Lower leg skin (tissue), 3 donors: ENCODE data around the gene HS3ST3A1.

Source experiments
- CTCF ChIP-seq, 3 donors: fragments of 450-650 bp; IDR thresholded peaks; one replicate each; pipeline ENCODE4 v1.5.1; 2016; ENCODE audit warnings: antibody characterized with exemption in 3 of 3, mild to moderate bottlenecking in 3 of 3, moderate library complexity in 2 of 3
- POLR2A ChIP-seq, 2 donors: fragments of 450-650 bp; IDR thresholded peaks; one replicate each; pipeline ENCODE4 v1.6.1; 2016 to 2017; ENCODE audit warnings: antibody characterized with exemption in 2 of 2, mild to moderate bottlenecking in 1 of 2, moderate library complexity in 1 of 2

DNA sequence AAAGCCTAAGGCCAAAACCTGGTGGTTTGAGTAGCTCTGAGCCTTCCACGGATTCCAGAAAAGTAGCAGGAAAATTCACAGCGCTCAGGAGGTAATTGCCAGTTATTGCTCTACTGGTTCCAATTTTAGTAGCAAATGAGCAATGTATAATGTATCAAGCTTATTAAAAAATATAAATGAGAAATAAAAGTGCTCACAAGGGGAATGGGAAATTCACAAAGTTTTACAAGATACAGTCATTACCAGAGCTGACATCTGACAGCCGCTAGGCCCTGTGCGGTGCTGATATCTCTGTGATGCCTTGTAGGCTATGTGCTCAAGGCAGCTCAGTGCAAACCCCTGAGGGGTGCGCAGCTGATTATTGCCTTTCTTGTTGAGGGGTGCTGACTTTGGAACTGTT lies 47.5 kb downstream of the HS3ST3A1 start:
- TF ChIP-seq CTCF (IDR thresholded peaks at IDR 0.05) (no peak), POLR2A (IDR thresholded peaks at IDR 0.05) (no peak)
